Measurements from ENCODE around the gene HNF1A.
"Not testable (repeated sequence)": the region's sequence is repeated elsewhere in the genome, so short reads cannot be mapped to it uniquely, and the experiment has no call there.

HNF1A gene

DNA sequence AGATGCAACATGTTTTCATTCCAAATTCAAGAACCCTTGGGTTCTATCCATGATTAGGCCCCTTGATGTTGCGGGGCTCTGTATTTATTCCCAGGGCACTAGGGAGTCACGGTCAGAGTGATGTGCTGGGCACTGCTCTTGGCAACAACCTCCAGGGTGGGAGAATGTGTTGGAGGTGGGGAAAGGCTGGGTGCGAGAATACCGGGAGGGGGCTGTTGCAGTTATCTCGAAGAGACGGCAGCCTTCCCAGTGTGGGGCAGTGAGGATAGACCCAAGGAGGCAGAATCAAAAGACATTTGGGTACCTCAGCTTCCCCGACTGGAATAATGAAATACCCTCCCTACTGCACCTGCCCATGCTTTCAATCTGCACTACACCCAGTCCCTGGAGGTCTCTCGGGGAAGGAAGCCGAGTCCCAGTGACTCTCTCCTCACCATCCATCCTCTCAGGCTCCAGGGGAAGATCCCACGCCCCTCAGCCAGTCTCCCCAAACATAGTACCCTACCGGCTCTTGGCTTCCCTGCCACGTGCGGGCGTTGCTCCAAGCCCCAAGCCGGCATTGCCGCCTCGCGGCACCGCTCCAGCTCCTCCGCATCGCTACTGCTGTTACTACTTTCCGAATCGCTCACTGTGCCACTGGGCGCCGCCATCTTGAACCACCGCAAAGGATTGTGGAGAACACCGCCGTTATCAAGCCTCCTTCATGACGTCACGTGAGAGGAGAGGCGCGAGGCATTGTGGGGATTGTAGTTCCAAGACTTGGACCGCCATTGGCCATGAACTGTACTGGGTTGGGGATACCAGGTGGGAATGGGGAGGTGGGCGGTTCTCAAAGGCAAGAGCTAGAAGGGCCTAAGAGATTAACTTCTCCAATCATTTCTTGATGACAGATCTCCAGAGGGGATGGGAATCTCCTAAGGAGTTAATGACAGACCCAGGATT is 37.8 kb downstream of the HNF1A start, which contains the start of gene C12orf43:
Gene C12orf43, minus strand, starts transcription at position 663 of the 942 bp plus-strand sequence. Its CDS starts 13 bp downstream, at position 650.
- DNase-seq = peak; percentile 95

- DNase-seq = no peak
Measured at GRCh38 chr12:121017966-121018491, 39.7 kb downstream of the HNF1A start.

DNA sequence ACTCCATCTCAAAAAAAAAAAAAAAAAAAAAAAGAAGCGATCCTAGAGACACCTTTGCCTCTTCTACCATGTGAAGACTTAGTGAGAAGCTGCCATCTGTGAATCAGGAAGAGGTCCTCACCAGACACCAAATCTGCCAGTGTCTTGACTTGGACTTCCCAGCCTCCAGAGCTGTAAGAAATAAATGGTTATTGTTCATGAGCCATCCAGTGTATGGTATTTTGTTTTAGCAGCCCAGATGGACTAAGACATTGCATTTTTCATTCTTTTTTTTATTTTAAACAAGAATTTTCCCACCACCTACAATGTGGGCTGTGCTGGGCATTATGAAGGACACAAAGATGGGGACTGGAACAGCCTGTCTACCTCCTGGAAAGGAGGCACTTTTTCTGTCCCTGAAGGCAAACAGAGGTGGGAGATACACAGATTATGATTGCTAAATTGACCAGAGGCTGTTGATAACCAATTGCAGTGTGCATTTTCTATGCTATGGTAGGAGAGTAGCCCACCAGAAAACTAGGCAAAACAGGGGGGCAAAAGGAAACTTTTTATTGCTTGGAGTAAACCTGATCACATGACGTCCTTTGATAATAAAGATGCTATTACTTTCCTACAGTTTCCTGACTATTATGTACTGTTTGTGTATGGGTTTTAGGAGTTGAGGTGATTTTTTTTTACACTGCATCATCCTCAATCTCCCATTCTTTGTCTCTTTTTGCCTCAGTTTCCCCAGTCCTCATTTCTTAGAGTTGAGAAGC is 40.7 kb downstream of the HNF1A start:
- no peak for DNase-seq

DNA sequence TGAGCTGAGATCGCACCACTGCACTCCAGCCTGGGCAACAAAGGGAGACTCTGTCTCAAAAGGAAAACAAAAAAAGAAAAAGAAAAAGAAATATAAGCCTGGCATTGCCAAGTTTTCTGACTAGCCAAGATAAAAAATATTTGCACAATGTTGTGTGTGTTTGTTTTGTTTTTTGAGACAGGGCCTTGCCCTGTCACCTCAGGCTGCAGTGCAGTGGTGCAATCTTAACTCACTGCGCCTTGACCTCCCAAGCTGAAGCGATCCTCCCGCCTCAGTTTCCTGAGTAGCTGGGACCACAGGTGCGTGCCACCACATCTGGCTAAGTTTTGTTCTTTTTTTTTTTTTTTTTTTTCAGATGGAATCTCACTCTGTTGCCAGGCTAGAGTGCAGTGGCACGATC is 43.4 kb downstream of the HNF1A start:
- no peak for DNase-seq

DNA sequence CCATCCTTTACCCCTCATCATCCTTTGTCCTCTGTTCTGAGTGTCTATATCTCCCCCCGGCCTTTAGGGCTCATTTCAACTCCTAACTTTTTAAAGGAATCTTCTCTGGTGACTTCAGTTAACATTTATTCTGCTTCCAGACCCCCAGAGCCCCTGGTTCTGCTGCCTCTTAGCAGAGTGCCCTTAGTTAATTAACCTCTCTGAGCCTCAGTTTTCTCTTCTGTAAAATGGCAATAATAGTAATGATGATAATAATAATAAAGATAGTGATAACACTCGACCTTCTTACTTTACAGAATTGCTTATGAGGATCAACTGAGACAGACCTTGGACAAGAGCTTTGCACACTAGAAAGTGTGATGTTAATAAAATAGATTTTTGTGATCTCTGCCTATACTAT is 44.4 kb downstream of the HNF1A start:
- DNase-seq = no peak

DNA sequence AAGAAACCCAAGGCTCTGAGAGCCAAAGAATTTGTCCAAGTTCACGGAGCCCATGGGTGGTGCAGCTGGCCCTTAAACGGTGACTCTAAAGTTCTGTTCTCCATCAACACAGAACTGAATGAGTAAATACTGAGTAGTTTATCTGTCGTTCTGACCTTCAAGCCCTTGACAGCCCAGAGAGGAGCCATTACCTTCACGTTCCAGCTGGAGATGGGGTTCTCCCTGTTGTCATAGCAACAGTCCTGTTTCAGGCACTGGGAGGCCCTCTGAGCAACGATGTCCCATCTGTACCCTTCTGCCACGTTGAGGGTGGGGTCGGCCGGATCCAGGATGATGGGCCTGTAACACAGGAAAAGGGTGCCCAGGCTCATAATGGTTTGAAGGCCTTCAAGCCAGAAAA is 45.5 kb downstream of the HNF1A start:
- no peak for DNase-seq

- no peak for DNase-seq
Measured at GRCh38 chr12:121025442-121026226, 47.3 kb downstream of the HNF1A start.

DNA sequence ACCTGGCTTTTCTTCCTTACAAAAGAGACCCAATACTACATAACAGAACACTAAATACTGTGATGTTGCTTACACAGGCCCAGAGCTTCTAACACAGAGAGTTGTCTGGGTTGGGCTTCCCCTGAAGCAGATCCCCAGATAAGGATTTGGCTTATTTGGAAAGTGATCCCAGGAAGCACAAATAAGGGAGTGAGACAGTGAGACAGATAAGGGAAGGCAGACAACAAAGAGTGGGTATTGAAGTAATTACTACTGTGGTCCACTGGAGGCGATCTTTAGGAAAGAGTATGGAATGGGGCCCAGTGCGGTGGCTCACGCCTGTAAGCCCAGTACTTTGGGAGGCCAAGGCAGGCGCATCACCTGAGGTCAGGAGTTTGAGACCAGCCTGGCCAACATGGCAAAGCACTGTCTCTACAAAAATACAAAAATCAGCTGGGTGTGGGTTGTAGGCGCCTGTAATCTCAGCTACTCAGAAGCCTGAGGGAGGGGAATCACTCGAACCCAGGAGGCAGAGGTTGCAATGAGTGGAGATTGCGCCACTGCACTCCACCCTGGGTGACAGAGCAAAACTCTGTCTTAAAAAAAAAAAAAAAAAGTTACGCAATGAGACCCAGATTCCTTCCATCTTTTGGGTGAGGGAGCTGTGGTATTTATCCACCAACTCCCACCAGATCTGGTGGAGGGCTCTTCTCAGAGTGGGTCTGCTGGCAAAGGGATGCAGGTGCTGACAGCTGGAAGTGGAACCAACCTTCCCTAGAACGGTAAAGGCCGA is 48.1 kb downstream of the HNF1A start:
- DNase-seq = no peak

DNA sequence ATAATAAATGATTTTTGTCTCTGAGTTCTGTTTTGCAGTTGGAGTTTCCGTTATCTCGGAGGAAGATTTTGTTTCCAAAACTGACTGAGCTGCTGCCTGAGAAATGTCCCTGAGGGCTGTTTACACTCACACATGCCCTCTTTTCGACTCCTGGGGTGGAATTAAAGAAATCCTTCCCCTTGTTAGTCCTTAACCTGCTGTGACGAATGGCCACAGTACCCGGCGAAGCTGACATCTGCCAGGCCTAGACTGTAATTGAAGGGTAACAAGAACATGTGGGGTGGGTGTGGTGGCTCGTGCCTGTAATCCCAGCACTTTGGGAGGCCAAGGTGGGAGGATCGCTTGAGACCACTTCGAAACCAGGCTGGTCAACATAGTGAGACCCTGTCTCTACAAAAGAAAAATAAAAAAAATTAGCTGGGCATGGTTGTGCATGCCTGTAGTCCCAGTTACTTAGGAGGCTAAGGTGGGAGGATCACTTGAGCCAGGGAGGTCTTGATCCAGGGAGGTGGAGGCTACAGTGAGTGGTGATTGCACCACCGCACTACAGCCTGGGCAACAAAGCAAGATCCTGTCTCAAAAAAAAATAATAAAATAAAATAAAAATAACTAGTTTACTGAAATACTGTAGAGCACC is 52.4 kb downstream of the HNF1A start:
- DNase-seq = no peak

DNA sequence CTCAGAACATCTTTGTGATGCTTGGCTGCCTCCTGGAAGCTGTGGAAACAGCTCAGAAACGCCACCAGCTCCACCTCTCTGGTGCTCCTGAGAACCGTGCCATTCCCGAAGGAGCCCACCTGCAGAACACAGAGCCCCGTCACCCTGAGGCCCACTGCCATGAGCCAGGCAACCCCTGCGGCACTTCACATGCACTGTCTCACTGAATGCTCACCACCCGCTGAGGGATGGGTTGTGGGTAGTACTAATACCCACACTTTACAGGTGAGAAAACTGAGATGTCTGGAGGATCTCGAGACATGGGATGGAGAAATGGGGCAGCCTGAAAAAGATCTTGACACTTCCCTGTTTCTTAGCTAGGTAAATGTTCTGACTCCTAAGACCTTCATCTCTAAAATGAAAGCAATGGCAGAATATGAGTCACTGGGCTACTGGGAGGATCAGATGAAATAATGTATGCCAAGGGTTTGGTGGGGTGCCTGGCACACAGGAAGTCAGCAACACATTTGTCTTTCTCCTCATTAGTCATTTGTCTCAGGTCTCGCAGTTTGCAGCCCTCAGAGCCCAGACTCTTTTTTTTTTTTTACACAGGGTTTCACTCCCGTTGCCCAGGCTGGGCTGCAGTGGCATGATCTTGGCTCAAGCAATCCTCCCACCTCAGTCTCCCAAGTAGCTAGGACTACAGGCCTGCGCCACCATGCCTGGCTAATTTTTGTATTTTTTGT is 55.4 kb downstream of the HNF1A start:
- DNase-seq = no peak

- no peak for DNase-seq
Measured at GRCh38 chr12:121034616-121035305, 56.4 kb downstream of the HNF1A start.

- no peak for DNase-seq
Measured at GRCh38 chr12:121036810-121037326, 58.5 kb downstream of the HNF1A start.

- no peak for DNase-seq
Measured at GRCh38 chr12:121038861-121039668, 60.7 kb downstream of the HNF1A start, which contains the start of gene OASL. Gene OASL (minus strand): TSS chr12:121039246. CDS start chr12:121038971, 275 bp downstream.

DNA sequence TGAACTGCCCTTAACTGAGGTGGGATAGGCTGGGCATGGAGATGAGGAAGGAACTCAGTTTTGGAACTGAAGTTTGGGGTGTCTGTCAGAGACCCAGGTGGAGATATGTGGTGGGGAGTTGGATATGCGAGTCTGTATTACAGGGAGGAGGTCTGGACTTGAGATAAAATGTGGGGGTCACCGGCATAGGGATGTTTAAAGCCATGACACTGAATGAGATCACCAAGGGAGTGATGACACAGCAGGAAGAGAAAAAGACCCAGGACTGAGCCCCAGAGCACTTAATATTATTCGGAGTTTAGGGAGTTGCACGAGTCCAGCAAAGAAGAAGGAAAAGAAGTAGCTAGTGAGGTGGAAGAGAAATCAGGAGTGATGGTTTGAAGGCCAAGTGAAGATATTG is 64.7 kb downstream of the HNF1A start:
- DNase-seq = no peak

GRCh38 chr12:121047400-121047799 is 69.1 kb downstream of the HNF1A start:
- not testable (repeated sequence) for DNase-seq

DNA sequence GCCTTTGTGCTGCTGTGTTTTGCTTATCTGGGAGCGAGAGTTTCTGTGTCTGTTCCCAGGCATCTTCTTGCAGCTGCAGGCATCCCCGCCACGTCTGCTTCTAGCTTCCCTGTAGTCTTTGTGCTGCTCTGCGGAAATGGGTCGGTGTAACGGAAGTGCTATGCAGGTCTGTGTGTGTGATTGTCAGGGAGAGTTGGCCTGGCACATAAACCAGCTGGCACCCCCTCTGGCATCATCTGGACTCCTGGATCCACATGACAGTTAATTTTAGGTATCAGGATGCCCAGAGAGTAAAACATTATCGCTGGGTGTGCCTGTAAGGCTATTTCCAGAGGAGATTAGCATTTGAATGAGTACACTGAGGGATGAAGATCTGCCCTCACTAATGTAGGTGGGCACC is 70.1 kb downstream of the HNF1A start:
- no peak for DNase-seq

GRCh38 chr12:121050725-121051124 is 72.4 kb downstream of the HNF1A start:
- DNase-seq = no peak

Data from KG1 (cell line).